Osteocyte (in vitro differentiated cells): ENCODE measurements around the gene XAB2. TPM values are rescaled to one million over a fixed set of nuclear protein-coding genes. Genes with fewer than 3 reads are reported as not detected.

Experiments used
- DNase-seq: peaks from one replicate; pipeline ENCODE4 v3.0.0; 2021; ENCODE audit warnings: mixed read lengths; ENCODE audit not compliant: unreplicated experiment; ENCODE audit errors: extremely low spot score
- H3K27ac Mint-ChIP-seq: one replicate; pipeline ENCODE4 v1.8.0; 2021; ENCODE audit warnings: mild to moderate bottlenecking, mixed read lengths; ENCODE audit not compliant: unreplicated experiment
- H3K27me3 Mint-ChIP-seq: one replicate; pipeline ENCODE4 v1.8.0; 2021; ENCODE audit warnings: mixed read lengths; ENCODE audit not compliant: unreplicated experiment
- H3K36me3 Mint-ChIP-seq: one replicate; pipeline ENCODE4 v1.8.0; 2021; ENCODE audit warnings: mixed read lengths; ENCODE audit not compliant: unreplicated experiment
- H3K4me1 Mint-ChIP-seq: one replicate; pipeline ENCODE4 v1.8.0; 2021; ENCODE audit warnings: mixed read lengths; ENCODE audit not compliant: unreplicated experiment
- H3K4me3 Mint-ChIP-seq: one replicate; pipeline ENCODE4 v1.8.0; 2021; ENCODE audit warnings: mild to moderate bottlenecking, moderate library complexity, mixed read lengths; ENCODE audit not compliant: unreplicated experiment
- H3K9me3 Mint-ChIP-seq: one replicate; pipeline ENCODE4 v1.8.0; 2021; ENCODE audit warnings: mixed read lengths; ENCODE audit not compliant: unreplicated experiment
- CTCF ChIP-seq: fragments of 200-600 bp; sonication (generic); IDR thresholded peaks from 2 replicates; pipeline ENCODE4 v1.5.0; 2021; ENCODE audit warnings: antibody characterized with exemption, mild to moderate bottlenecking, moderate library complexity
- total RNA-seq: library from RNA; stranded (reverse); gene quantifications from 2 replicates; pipeline ENCODE4 v1.2.1, GENCODE V29; 2021

Gene XAB2
- total RNA-seq, 1 donor from 2014 or later: 41.7 TPM

- H3K36me3 Mint-ChIP-seq: no peaks in the 10 kb centered on the region
- no peak for TF ChIP-seq CTCF
- no peak for DNase-seq
- H3K27ac Mint-ChIP-seq: no peak overlapping the region
- no peaks in the 10 kb centered on the region for H3K9me3 Mint-ChIP-seq
- H3K4me1 Mint-ChIP-seq: peaks cover 29% of the 10 kb centered on the region
- H3K4me3 Mint-ChIP-seq: no peak overlapping the region
- H3K27me3 Mint-ChIP-seq: peaks cover 16% of the 10 kb centered on the region
Observed at GRCh38 chr19:7632340-7633203, 3.2 kb upstream of the XAB2 start.

GRCh38 chr19:7631577-7631976 is 2.2 kb upstream of the XAB2 start:
- Mint-ChIP-seq H3K36me3 (no peaks in the 10 kb centered on the region), H3K27me3 (peaks cover 14% of the 10 kb centered on the region), H3K4me3 (no peak overlapping the region), H3K27ac (no peak overlapping the region), H3K9me3 (no peaks in the 10 kb centered on the region), H3K4me1 (peaks cover 30% of the 10 kb centered on the region)
- no peak for DNase-seq
- no peak for TF ChIP-seq CTCF

GRCh38 chr19:7628589-7629311 is 595 bp downstream of the XAB2 start:
- Mint-ChIP-seq H3K36me3 (no peaks in the 10 kb centered on the region), H3K27ac (peak overlapping the region; percentile 97), H3K9me3 (no peaks in the 10 kb centered on the region), H3K27me3 (no peaks in the 10 kb centered on the region), H3K4me1 (peaks cover 30% of the 10 kb centered on the region), H3K4me3 (peak overlapping the region; percentile 96)
- TF ChIP-seq CTCF: no peak
- DNase-seq: no peak

- H3K27me3 Mint-ChIP-seq: no peaks in the 10 kb centered on the region
- H3K27ac Mint-ChIP-seq: no peak overlapping the region
- peaks cover 30% of the 10 kb centered on the region for H3K4me1 Mint-ChIP-seq
- H3K9me3 Mint-ChIP-seq: no peaks in the 10 kb centered on the region
- H3K4me3 Mint-ChIP-seq: peak overlapping the region; percentile 22
- TF ChIP-seq CTCF: no peak
- DNase-seq: no peak
- peaks cover 7% of the 10 kb centered on the region for H3K36me3 Mint-ChIP-seq
Observed at GRCh38 chr19:7627166-7627565, 2.2 kb downstream of the XAB2 start.

GRCh38 chr19:7625763-7626372 is 3.5 kb downstream of the XAB2 start:
- Mint-ChIP-seq H3K9me3 (no peaks in the 10 kb centered on the region), H3K27me3 (no peaks in the 10 kb centered on the region), H3K4me1 (peaks cover 27% of the 10 kb centered on the region), H3K27ac (no peak overlapping the region), H3K4me3 (no peak overlapping the region), H3K36me3 (peaks cover 13% of the 10 kb centered on the region)
- DNase-seq: no peak
- no peak for TF ChIP-seq CTCF
